Measurements from ENCODE around the gene SLC2A2.
"Not testable (repeated sequence)": the region's sequence is repeated elsewhere in the genome, so short reads cannot be mapped to it uniquely, and the experiment has no call there.

Gene SLC2A2

GRCh38 chr3:170980399-170980798, 46.1 kb downstream of the SLC2A2 start:
- no peak for DNase-seq

GRCh38 chr3:170977949-170978745, 48.4 kb downstream of the SLC2A2 start:
- DNase-seq: no peak

- DNase-seq: no peak
Measured at GRCh38 chr3:170976190-170976519, 50.4 kb downstream of the SLC2A2 start.

GRCh38 chr3:170975283-170976189, 51.0 kb downstream of the SLC2A2 start:
- DNase-seq: no peak

- no peak for DNase-seq
Measured at GRCh38 chr3:170974872-170975271, 51.6 kb downstream of the SLC2A2 start.

GRCh38 chr3:170972917-170973316, 53.6 kb downstream of the SLC2A2 start:
- not testable (repeated sequence) for DNase-seq

GRCh38 chr3:170967126-170967525, 59.4 kb downstream of the SLC2A2 start:
- no peak for DNase-seq

- DNase-seq: no peak
Measured at GRCh38 chr3:170966495-170966894, 60.0 kb downstream of the SLC2A2 start.

- DNase-seq: no peak
Measured at GRCh38 chr3:170962411-170962810, 64.1 kb downstream of the SLC2A2 start.

GRCh38 chr3:170961616-170962400, 64.7 kb downstream of the SLC2A2 start:
- peak; percentile 4 for DNase-seq

GRCh38 chr3:170959457-170959856, 67.1 kb downstream of the SLC2A2 start:
- DNase-seq: no peak

- no peak for DNase-seq
Measured at GRCh38 chr3:170956647-170957046, 69.9 kb downstream of the SLC2A2 start.

- DNase-seq: no peak
Measured at GRCh38 chr3:170953736-170954135, 72.8 kb downstream of the SLC2A2 start.

GRCh38 chr3:170953229-170953628, 73.3 kb downstream of the SLC2A2 start:
- peak; percentile 75 for DNase-seq

- DNase-seq: no peak
Measured at GRCh38 chr3:170949211-170949610, 77.3 kb downstream of the SLC2A2 start.

- DNase-seq: no peak
Measured at GRCh38 chr3:170947018-170947769, 79.3 kb downstream of the SLC2A2 start.
